SHP77 (cell line): ENCODE data around the gene FOXP1.
"Not testable (repeated sequence)": the region's sequence is repeated elsewhere in the genome, so short reads cannot be mapped to it uniquely, and the experiment has no call there.

Experiments used
- DNase-seq, 2 experiments: peaks; one replicate each; lab custom pipeline; 2025; lab: John Stamatoyannopoulos, UW

The FOXP1 gene

GRCh38 chr3:71451060-71451459 lies 132.5 kb downstream of the FOXP1 start:
- no peak for DNase-seq

GRCh38 chr3:71450162-71450561 lies 133.4 kb downstream of the FOXP1 start:
- DNase-seq: no peak

- no peak for DNase-seq
These were observed 135.7 kb downstream of the FOXP1 start for GRCh38 chr3:71447803-71448202.

GRCh38 chr3:71447197-71447596 lies 136.3 kb downstream of the FOXP1 start:
- no peak for DNase-seq

- no peak for DNase-seq
These were observed 136.8 kb downstream of the FOXP1 start for GRCh38 chr3:71446734-71447133.

GRCh38 chr3:71446260-71446659 lies 137.3 kb downstream of the FOXP1 start:
- no peak for DNase-seq

GRCh38 chr3:71444861-71445259 lies 138.7 kb downstream of the FOXP1 start:
- DNase-seq: no peak

- no peak for DNase-seq
These were observed 139.3 kb downstream of the FOXP1 start for GRCh38 chr3:71444028-71444860.

- DNase-seq: no peak
These were observed 140.2 kb downstream of the FOXP1 start for GRCh38 chr3:71443332-71443731.

- DNase-seq: no peak
These were observed 140.9 kb downstream of the FOXP1 start for GRCh38 chr3:71442652-71443042.

- DNase-seq: no peak
These were observed 141.4 kb downstream of the FOXP1 start for GRCh38 chr3:71441925-71442651.

- no peak for DNase-seq
These were observed 142.2 kb downstream of the FOXP1 start for GRCh38 chr3:71441217-71441924.

GRCh38 chr3:71438904-71439303 lies 144.6 kb downstream of the FOXP1 start:
- DNase-seq: no peak

- no peak for DNase-seq
These were observed 145.3 kb downstream of the FOXP1 start for GRCh38 chr3:71438071-71438685.

GRCh38 chr3:71436337-71436736 lies 147.2 kb downstream of the FOXP1 start:
- DNase-seq: no peak

- DNase-seq: not testable (repeated sequence)
These were observed 147.7 kb downstream of the FOXP1 start for GRCh38 chr3:71435836-71436235.

- no peak for DNase-seq
These were observed 149.9 kb downstream of the FOXP1 start for GRCh38 chr3:71433631-71434030.

- no peak for DNase-seq
These were observed 151.2 kb downstream of the FOXP1 start for GRCh38 chr3:71432044-71432975.

- DNase-seq: no peak
These were observed 152.5 kb downstream of the FOXP1 start for GRCh38 chr3:71430941-71431552.

- DNase-seq: no peak
These were observed 153.9 kb downstream of the FOXP1 start for GRCh38 chr3:71429597-71429988.
